ENCODE data around the gene LRRC26. TPM values are rescaled to one million over a fixed set of nuclear protein-coding genes. Genes with fewer than 3 reads are reported as not detected.
"Not testable (repeated sequence)": the region's sequence is repeated elsewhere in the genome, so short reads cannot be mapped to it uniquely, and the experiment has no call there.

Gene LRRC26
- polyA plus RNA-seq, 1 donor (not counting 4 experiments of a cell fraction or from before 2014, with no cell fraction given), result not detected

DNA sequence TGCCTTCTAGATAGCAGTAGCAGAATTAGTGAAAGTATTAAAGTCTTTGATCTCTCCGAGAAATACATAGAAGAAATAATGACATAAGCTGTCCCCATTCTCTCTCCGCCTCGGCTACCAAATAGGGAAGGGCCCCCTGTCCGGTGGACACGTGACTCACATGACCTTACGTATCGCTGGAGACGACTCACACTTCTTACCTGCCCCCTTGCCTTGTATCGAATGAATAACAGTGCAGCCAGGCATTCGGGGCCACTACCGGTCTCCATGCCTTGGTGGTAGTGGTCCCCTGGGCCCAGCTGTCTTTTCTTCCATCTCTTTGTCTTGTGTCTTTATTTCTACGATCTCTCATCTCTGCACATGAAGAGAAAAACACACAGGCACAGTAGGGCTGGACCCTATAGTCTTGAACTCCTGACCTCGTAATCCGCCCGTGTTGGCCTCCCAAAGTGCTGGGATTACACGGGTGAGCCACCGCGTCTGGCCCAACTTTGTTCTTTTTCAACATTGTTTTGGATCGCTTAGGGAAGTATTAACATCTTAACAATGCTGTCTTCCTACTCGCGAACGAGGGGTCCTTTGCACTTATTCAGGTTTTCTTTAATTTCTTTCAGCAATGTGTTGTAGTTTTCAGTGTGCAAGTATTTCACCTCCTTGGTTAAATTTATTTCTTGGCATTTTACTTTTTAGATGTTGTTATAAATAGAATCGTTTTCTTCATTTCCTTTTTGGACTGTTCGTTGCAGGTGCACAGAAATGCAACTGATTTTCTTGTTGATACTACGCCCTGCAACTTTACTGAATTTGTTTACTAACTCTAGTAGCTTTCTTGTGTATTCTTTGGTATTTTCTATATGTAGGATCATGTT lies 47.7 kb downstream of the LRRC26 start:
- H3K27me3 ChIP-seq (ENCODE audit: control insufficient read depth, extremely low read depth, insufficient read depth, low read length); H2AFZ ChIP-seq (ENCODE audit: control insufficient read depth, low read length); H3K9ac ChIP-seq (ENCODE audit: control insufficient read depth, extremely low read depth, insufficient read depth, low read length); H3K4me1 ChIP-seq (ENCODE audit: control insufficient read depth, extremely low read depth, insufficient read depth, low read length); H3K79me2 ChIP-seq (ENCODE audit: control insufficient read depth, insufficient read depth, low read length); dilution Hi-C loops (cut with MboI; ENCODE audit: extremely low pct_ligation_motif_present, low sequenced_read_pairs); H3K4me2 ChIP-seq (ENCODE audit: control insufficient read depth, extremely low read depth, insufficient read depth, low read depth, low read length); H3K36me3 ChIP-seq (ENCODE audit: control insufficient read depth in 2 of 2, extremely low read depth in 1 of 2, insufficient read depth in 2 of 2, low read length in 2 of 2); H4K20me1 ChIP-seq (ENCODE audit: control insufficient read depth, extremely low read depth, insufficient read depth, low read length); H3K27ac ChIP-seq (ENCODE audit: control insufficient read depth, insufficient read depth, low read length); H3K9me1 ChIP-seq (ENCODE audit: control insufficient read depth, extremely low read depth, insufficient read depth, low read length); DNase-seq (ENCODE audit: low read depth, low spot score); H3K4me3 ChIP-seq (ENCODE audit: control insufficient read depth in 2 of 3, extremely low read depth in 1 of 3, insufficient read depth in 2 of 3, low read depth in 1 of 3, low read length in 3 of 3); H3K9me3 ChIP-seq (ENCODE audit: control insufficient read depth, low read depth, low read length); FAIRE-seq: not testable (repeated sequence)

Small RNA genes lying within 50 kb of the gene (small RNA-seq; reads per million reads assigned to genes)
- gene MIR3621 (ENCODE audit: insufficient read length in 3 of 3, low read depth in 3 of 3, low replicate concordance in 1 of 3), result 0 reads per million in 3 experiments

Other genes starting within 250 kb of the LRRC26 start
- gene FBXW5, start 225.3 kb downstream of the LRRC26 start, polyA plus RNA-seq, result 23.0 to 47.2 TPM (median 34.5 TPM) in 3 replicates
- 0.24 to 0.72 TPM (median 0.32 TPM) in 3 replicates for gene C8G, start 224.8 kb downstream of the LRRC26 start, polyA plus RNA-seq
- gene LCN12, start 217.8 kb downstream of the LRRC26 start, polyA plus RNA-seq, result 0.22 TPM in 1 of 3 replicates, not detected in the others
- gene PTGDS, start 192.5 kb downstream of the LRRC26 start, polyA plus RNA-seq, result not detected in 3 replicates
- not detected in 3 replicates for gene LCNL1, start 187.1 kb downstream of the LRRC26 start, polyA plus RNA-seq
- 11.2 to 14.6 TPM (median 13.6 TPM) in 3 replicates for gene PAXX, start 177.6 kb downstream of the LRRC26 start, polyA plus RNA-seq
- 5.5 to 36.0 TPM (median 9.4 TPM) in 3 replicates for gene CLIC3, start 173.5 kb downstream of the LRRC26 start, polyA plus RNA-seq
- gene ABCA2, start 141.8 kb downstream of the LRRC26 start, polyA plus RNA-seq, result 1.3 to 4.2 TPM (median 1.4 TPM) in 3 replicates
- not detected in 3 replicates for gene FUT7, start 138.0 kb downstream of the LRRC26 start, polyA plus RNA-seq
- gene NPDC1, start 123.9 kb downstream of the LRRC26 start, polyA plus RNA-seq, result 9.8 to 23.8 TPM (median 10.6 TPM) in 3 replicates
- gene ENTPD2, start 116.0 kb downstream of the LRRC26 start, polyA plus RNA-seq, result 0.52 to 1.3 TPM (median 0.65 TPM) in 3 replicates
- gene SAPCD2, start 99.5 kb downstream of the LRRC26 start, polyA plus RNA-seq, result 0.90 to 1.6 TPM (median 1.2 TPM) in 3 replicates
- gene UAP1L1, start 92.5 kb downstream of the LRRC26 start, polyA plus RNA-seq, result 2.7 to 4.3 TPM (median 4.3 TPM) in 3 replicates
- gene MAN1B1, start 83.1 kb downstream of the LRRC26 start, polyA plus RNA-seq, result 31.4 to 48.2 TPM (median 34.3 TPM) in 3 replicates
- gene DPP7, start 55.3 kb downstream of the LRRC26 start, polyA plus RNA-seq, result 29.7 to 93.1 TPM (median 35.3 TPM) in 3 replicates
- gene GRIN1, start 30.9 kb downstream of the LRRC26 start, polyA plus RNA-seq, result 0.03 to 0.26 TPM (median 0.03 TPM) in 3 replicates
- not detected in 3 replicates for gene TMEM210, start 2.0 kb upstream of the LRRC26 start, polyA plus RNA-seq
- 11.9 to 24.0 TPM (median 13.8 TPM) in 3 replicates for gene ANAPC2, start 18.5 kb upstream of the LRRC26 start, polyA plus RNA-seq
- gene SSNA1, start 18.6 kb upstream of the LRRC26 start, polyA plus RNA-seq, result 45.3 to 63.2 TPM (median 56.7 TPM) in 3 replicates
- gene TPRN, start 30.7 kb upstream of the LRRC26 start, polyA plus RNA-seq, result 1.1 to 2.2 TPM (median 1.6 TPM) in 3 replicates
- 22.3 to 36.7 TPM (median 29.2 TPM) in 3 replicates for gene TMEM203, start 35.6 kb upstream of the LRRC26 start, polyA plus RNA-seq
- 3.9 to 6.0 TPM (median 5.5 TPM) in 3 replicates for gene NDOR1, start 35.6 kb upstream of the LRRC26 start, polyA plus RNA-seq
- 0.15 to 0.19 TPM in 2 of 3 replicates, not detected in the other for gene RNF208, start 52.2 kb upstream of the LRRC26 start, polyA plus RNA-seq
- gene CYSRT1, start 55.1 kb upstream of the LRRC26 start, polyA plus RNA-seq, result 0.80 to 1.8 TPM (median 1.2 TPM) in 3 replicates
- not detected in 3 replicates for gene RNF224, start 57.5 kb upstream of the LRRC26 start, polyA plus RNA-seq
- gene SLC34A3, start 60.9 kb upstream of the LRRC26 start, polyA plus RNA-seq, result 0.03 TPM in 1 of 3 replicates, not detected in the others
- gene TUBB4B, start 71.2 kb upstream of the LRRC26 start, polyA plus RNA-seq, result 390 to 693 TPM (median 440 TPM) in 3 replicates
- gene STPG3, start 81.2 kb upstream of the LRRC26 start, polyA plus RNA-seq, result not detected in 3 replicates
- gene NELFB, start 85.3 kb upstream of the LRRC26 start, polyA plus RNA-seq, result 25.1 to 40.2 TPM (median 35.0 TPM) in 3 replicates
- 5.8 to 9.8 TPM (median 7.8 TPM) in 3 replicates for gene TOR4A, start 107.7 kb upstream of the LRRC26 start, polyA plus RNA-seq
- 0.43 to 2.4 TPM (median 2.2 TPM) in 3 replicates for gene NRARP, start 132.2 kb upstream of the LRRC26 start, polyA plus RNA-seq

Data from keratinocyte (primary cell).